Stomach (tissue), 9 donors: ENCODE results near the gene R3HDM2. TPM values are rescaled to one million over a fixed set of nuclear protein-coding genes. Genes with fewer than 3 reads are reported as not detected.

ENCODE experiments used
- DNase-seq, 2 donors: peaks; one replicate each; pipeline versions ENCODE4 v3.0.0 to v3.0.0-alpha.2; 2013 to 2019
- H3K27ac ChIP-seq, 5 donors: fragments of 200-600 bp in 4 of 5; sonication (generic) in 4 of 5; one replicate each; pipeline ENCODE4 v1.5.1; 2013 to 2019; ENCODE audit warnings: mild to moderate bottlenecking in 1 of 5, moderate library complexity in 1 of 5
- H3K27me3 ChIP-seq, 3 donors: fragments of 200-600 bp; sonication (generic); one replicate each; pipeline ENCODE4 v1.5.1; 2017 to 2019; ENCODE audit warnings: mixed run types in 1 of 3
- H3K36me3 ChIP-seq, 4 donors: fragments of 200-600 bp; sonication (generic); 1 replicate in 3 of 4; 2 replicates in 1 of 4; pipeline ENCODE4 v1.5.1; 2016 to 2019
- H3K4me1 ChIP-seq, 4 donors: fragments of 200-600 bp; sonication (generic); one replicate each; pipeline ENCODE4 v1.5.1; 2016 to 2019
- H3K4me3 ChIP-seq, 4 donors: fragments of 200-600 bp; sonication (generic) in 3 of 4; one replicate each; pipeline ENCODE4 v1.5.1; 2016 to 2019; ENCODE audit warnings: mild to moderate bottlenecking in 1 of 4
- H3K9me3 ChIP-seq, 4 donors: fragments of 200-600 bp; sonication (generic); one replicate each; pipeline ENCODE4 v1.5.1; 2016 to 2019
- CTCF ChIP-seq, 7 experiments: fragments of 450-650 bp in 4 of 7; fragments of 200-600 bp in 3 of 7; sonication (generic) in 3 of 7; IDR thresholded peaks; one replicate each; pipeline ENCODE4 v1.5.1; 2016 to 2019; ENCODE audit warnings: antibody characterized with exemption in 7 of 7, control low read depth in 2 of 7, mild to moderate bottlenecking in 1 of 7
- EP300 ChIP-seq: sonication (generic); formaldehyde crosslinking; IDR thresholded peaks from one replicate; pipeline ENCODE4 v1.6.1; 2017; ENCODE audit warnings: antibody characterized with exemption
- POLR2A ChIP-seq, 4 donors: fragments of 450-650 bp; IDR thresholded peaks; one replicate each; pipeline ENCODE4 v1.6.1; 2016; ENCODE audit warnings: antibody characterized with exemption in 4 of 4, control low read depth in 2 of 4, mild to moderate bottlenecking in 1 of 4, moderate library complexity in 1 of 4
- POLR2AphosphoS5 ChIP-seq, 3 donors: sonication (generic); formaldehyde crosslinking; IDR thresholded peaks; one replicate each; pipeline ENCODE4 v1.6.1; 2016; ENCODE audit warnings: antibody characterized with exemption in 3 of 3
- WGBS, 5 donors: extraction: QIAGEN DNeasy Blood & Tissue Kit in 3 of 5; methylation state at CpG; one replicate each; pipeline versions ENCODE4 v1.1.5 to v1.1.7; 2013 to 2018; 5-methylcytosine and 5-hydroxymethylcytosine counted together
- intact Hi-C: fragments of 100-400 bp; cut with DNase I; formaldehyde crosslinking; loops from one replicate; pipeline ENCODE4 v1.15.1; 2023; ENCODE audit warnings: low total_unique reads
- polyA plus RNA-seq, 3 donors: library from polyadenylated mRNA; stranded (reverse); fragments of 200-250 nt; gene quantifications; one replicate each; pipeline ENCODE4 v1.2.3, GENCODE V29; 2013
- total RNA-seq, 5 donors: library from RNA; depleted of rRNA; stranded (reverse); fragments of >200 nt; gene quantifications; one replicate each; pipeline versions ENCODE4 v1.1.0 to v1.2.3, GENCODE V29; 2014 to 2016
- donor health status: healthy with polysubstance abuse.
- donor health status: Bipolar disorder and iron deficiency.
- donor health status: healthy.

Gene R3HDM2
- total and polyA plus RNA-seq, 8 donors, result 12.4 to 64.3 (median 24.5) TPM

GRCh38 chr12:57388425-57388824 is 42.4 kb downstream of the R3HDM2 start:
- DNase-seq, result no peak
- Histone ChIP-seq H3K36me3 (peaks cover 0 to 58% (median 51%) of the 10 kb centered on the region in 4 donors), H3K4me1 (peaks cover 0 to 5% (median 0%) of the 10 kb centered on the region in 4 donors), H3K27ac (no peak overlapping the region), H3K9me3 (no peaks in the 10 kb centered on the region), H3K27me3 (no peaks in the 10 kb centered on the region), H3K4me3 (no peak overlapping the region)
- 83 to 92% (median 88%) methylated on average over 5 of the region's 5 CpGs for WGBS, 5 donors
- no peak for TF ChIP-seq POLR2A (IDR thresholded peaks at IDR 0.05)
- TF ChIP-seq POLR2AphosphoS5 (IDR thresholded peaks at IDR 0.05), result no peak
- no peak for TF ChIP-seq CTCF (IDR thresholded peaks at IDR 0.05)
- no peak for TF ChIP-seq EP300
- intact Hi-C loops, result no loop called here

GRCh38 chr12:57386187-57386720 is 44.6 kb downstream of the R3HDM2 start:
- peaks cover 0 to 5% (median 0%) of the 10 kb centered on the region in 4 donors for H3K4me1 ChIP-seq
- H3K36me3 ChIP-seq, result peaks cover 0 to 44% (median 39%) of the 10 kb centered on the region in 4 donors
- H3K9me3 ChIP-seq, result no peaks in the 10 kb centered on the region
- H3K27me3 ChIP-seq, result no peaks in the 10 kb centered on the region
- no peak overlapping the region for H3K27ac ChIP-seq
- 96 to 100% (median 98%) methylated on average over 1 to 33 of the region's 33 CpGs for WGBS, 5 donors
- no peak overlapping the region for H3K4me3 ChIP-seq
- TF ChIP-seq POLR2AphosphoS5 (IDR thresholded peaks at IDR 0.05), result no peak
- DNase-seq, result no peak
- intact Hi-C loops, result no loop called here

- peaks cover 0 to 5% (median 0%) of the 10 kb centered on the region in 4 donors for H3K4me1 ChIP-seq
- TF ChIP-seq POLR2AphosphoS5 (IDR thresholded peaks at IDR 0.05) (no peak), CTCF (IDR thresholded peaks at IDR 0.05) (no peak), POLR2A (IDR thresholded peaks at IDR 0.05) (no peak), EP300 (no peak)
- DNase-seq, result no peak
- H3K36me3 ChIP-seq, result peaks cover 0 to 43% (median 37%) of the 10 kb centered on the region in 4 donors
- 79 to 98% (median 95%) methylated on average over 3 of the region's 3 CpGs for WGBS, 5 donors
- no peak overlapping the region for H3K4me3 ChIP-seq
- H3K9me3 ChIP-seq, result no peaks in the 10 kb centered on the region
- H3K27ac ChIP-seq, result no peak overlapping the region
- intact Hi-C loops, result no loop called here
- H3K27me3 ChIP-seq, result no peaks in the 10 kb centered on the region
Observed at GRCh38 chr12:57385586-57385985, 45.3 kb downstream of the R3HDM2 start.

GRCh38 chr12:57384478-57384877 is 46.4 kb downstream of the R3HDM2 start:
- DNase-seq, result no peak
- Histone ChIP-seq H3K4me1 (peaks cover 0 to 2% (median 0%) of the 10 kb centered on the region in 4 donors), H3K9me3 (no peaks in the 10 kb centered on the region), H3K36me3 (peaks cover 0 to 38% (median 32%) of the 10 kb centered on the region in 4 donors), H3K4me3 (no peak overlapping the region), H3K27ac (no peak overlapping the region), H3K27me3 (no peaks in the 10 kb centered on the region)
- 84 to 96% (median 95%) methylated on average over 1 of the region's 1 CpG for WGBS, 5 donors
- intact Hi-C loops, result no loop called here
- TF ChIP-seq POLR2A (IDR thresholded peaks at IDR 0.05), result no peak
- no peak for TF ChIP-seq POLR2AphosphoS5 (IDR thresholded peaks at IDR 0.05)
- TF ChIP-seq EP300, result no peak
- no peak for TF ChIP-seq CTCF (IDR thresholded peaks at IDR 0.05)

GRCh38 chr12:57381693-57382220 is 49.1 kb downstream of the R3HDM2 start:
- no peaks in the 10 kb centered on the region for H3K27me3 ChIP-seq
- H3K4me3 ChIP-seq, result no peak overlapping the region
- 92 to 97% (median 93%) methylated on average over 2 of the region's 2 CpGs for WGBS, 5 donors
- DNase-seq, result no peak
- TF ChIP-seq POLR2A (IDR thresholded peaks at IDR 0.05), result no peak
- TF ChIP-seq EP300, result no peak
- TF ChIP-seq CTCF (IDR thresholded peaks at IDR 0.05), result no peak
- no peak for TF ChIP-seq POLR2AphosphoS5 (IDR thresholded peaks at IDR 0.05)
- no peak overlapping the region for H3K27ac ChIP-seq
- no peaks in the 10 kb centered on the region for H3K9me3 ChIP-seq
- peaks cover 0 to 7% (median 2%) of the 10 kb centered on the region in 4 donors for H3K4me1 ChIP-seq
- intact Hi-C loops, result no loop called here
- peaks cover 0 to 29% (median 23%) of the 10 kb centered on the region in 4 donors for H3K36me3 ChIP-seq
